ENCODE measurements around the gene CHCHD10.

- TF ChIP-seq CTCF (IDR thresholded peaks at IDR 0.05) (no peak), ZFX (IDR thresholded peaks at IDR 0.05; ENCODE audit: borderline replicate concordance) (no peak)
Measured at GRCh38 chr22:23801886-23802377, 34.2 kb upstream of the CHCHD10 start.

Data from 22Rv1 (cell line).